ENCODE results near the gene PRSS2. TPM values are rescaled to one million over a fixed set of nuclear protein-coding genes. Genes with fewer than 3 reads are reported as not detected.
"Not testable (repeated sequence)": the region's sequence is repeated elsewhere in the genome, so short reads cannot be mapped to it uniquely, and the experiment has no call there.

Gene PRSS2
- total RNA-seq, 3 donors from 2014 or later, result not detected

DNA sequence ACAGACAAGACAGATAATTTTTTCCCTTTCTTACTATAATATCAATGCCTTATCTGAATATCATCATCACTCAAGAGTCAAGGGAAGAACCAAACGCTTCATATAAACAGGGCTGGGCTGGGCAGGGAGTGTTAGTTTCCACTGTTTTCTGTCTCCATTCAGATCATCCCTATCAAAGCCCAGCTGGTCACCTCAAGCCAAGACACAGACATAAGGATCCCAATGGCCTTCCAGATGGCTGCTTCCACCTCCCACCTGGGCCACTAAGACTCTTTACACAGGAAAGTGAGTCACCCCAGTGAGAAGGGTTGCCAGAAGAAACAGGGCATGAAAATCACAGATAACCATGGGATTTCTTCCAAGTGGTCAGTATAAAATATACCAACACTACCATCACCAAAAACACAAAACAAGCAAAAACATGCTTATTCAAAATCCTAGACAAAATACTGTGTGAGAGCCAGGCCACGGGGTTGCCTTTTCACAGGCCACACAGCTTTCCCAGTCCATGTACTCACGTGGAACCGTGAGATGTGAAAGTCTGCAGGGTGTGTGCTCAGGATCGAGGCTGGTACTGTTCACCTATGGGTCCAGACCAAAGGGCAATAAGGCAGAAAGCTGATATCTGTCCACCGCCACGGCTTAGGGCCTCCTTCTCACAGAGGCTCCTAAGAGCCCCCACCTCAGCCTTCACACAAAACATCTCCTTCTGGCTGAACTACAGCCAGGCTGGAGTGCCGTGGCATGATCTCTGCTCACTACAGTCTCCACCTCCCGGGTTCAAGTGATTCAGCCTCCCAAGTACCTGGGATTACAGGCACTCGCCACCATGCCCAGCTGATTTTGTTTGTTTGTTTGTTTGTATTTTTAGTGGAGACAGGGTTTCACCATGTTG is 15.8 kb upstream of the PRSS2 start:
- DNase-seq (no peak), ATAC-seq (no peak)
- intact Hi-C loops (cut with DNase I, micrococcal nuclease), result no loop called here
- no peaks in the 10 kb centered on the region for H3K36me3 ChIP-seq (ENCODE audit: low read depth)
- H3K9me3 ChIP-seq, result no peaks in the 10 kb centered on the region
- no peaks in the 10 kb centered on the region for H3K4me1 ChIP-seq (ENCODE audit: low read depth)
- TF ChIP-seq, protein P1, sequence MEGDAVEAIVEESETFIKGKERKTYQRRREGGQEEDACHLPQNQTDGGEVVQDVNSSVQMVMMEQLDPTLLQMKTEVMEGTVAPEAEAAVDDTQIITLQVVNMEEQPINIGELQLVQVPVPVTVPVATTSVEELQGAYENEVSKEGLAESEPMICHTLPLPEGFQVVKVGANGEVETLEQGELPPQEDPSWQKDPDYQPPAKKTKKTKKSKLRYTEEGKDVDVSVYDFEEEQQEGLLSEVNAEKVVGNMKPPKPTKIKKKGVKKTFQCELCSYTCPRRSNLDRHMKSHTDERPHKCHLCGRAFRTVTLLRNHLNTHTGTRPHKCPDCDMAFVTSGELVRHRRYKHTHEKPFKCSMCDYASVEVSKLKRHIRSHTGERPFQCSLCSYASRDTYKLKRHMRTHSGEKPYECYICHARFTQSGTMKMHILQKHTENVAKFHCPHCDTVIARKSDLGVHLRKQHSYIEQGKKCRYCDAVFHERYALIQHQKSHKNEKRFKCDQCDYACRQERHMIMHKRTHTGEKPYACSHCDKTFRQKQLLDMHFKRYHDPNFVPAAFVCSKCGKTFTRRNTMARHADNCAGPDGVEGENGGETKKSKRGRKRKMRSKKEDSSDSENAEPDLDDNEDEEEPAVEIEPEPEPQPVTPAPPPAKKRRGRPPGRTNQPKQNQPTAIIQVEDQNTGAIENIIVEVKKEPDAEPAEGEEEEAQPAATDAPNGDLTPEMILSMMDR (IDR thresholded peaks at IDR 0.05), result no peak
- H3K4me3 ChIP-seq, result no peak overlapping the region

DNA sequence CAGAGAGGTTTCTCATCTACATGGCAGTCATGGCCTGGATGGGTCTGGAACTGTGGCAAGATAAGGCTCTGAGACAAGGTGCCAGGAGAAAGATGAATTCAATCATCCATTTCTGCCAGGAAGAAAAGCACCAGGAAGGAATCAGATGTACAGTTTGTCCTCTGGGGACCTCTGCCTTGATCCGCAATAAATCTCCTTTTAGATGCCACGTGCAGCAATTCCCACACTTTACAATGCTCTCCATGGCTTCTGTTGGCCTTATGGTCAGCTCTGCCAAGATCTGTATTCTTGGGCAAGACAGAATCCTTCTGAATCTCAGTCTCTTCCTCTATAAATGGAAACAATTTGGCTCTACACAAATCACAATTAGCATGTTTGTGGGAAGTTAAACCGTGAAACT is 12.5 kb upstream of the PRSS2 start:
- H3K4me3 ChIP-seq; H3K4me1 ChIP-seq (ENCODE audit: low read depth); H3K9me3 ChIP-seq; ATAC-seq; intact Hi-C loops (cut with DNase I, micrococcal nuclease); DNase-seq; H3K36me3 ChIP-seq (ENCODE audit: low read depth): not testable (repeated sequence)

DNA sequence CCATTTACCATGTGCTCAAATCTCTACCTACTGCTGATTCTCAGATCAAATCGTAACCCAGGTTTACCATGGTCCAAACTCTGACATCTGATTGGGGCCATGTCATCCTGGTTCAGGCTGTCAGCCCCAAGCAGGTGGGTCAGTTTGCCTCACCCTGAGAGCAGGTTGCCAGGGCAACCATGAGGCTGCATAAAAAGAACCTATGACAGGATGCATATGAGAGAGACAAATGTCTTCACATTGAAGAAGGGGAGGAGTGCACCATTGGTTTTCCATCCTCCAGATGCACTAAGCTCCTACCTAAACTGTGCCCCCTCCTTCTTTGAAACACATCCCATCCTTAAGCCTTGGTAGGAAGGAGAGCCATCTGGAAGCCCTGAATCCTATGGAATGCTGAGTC is 11.3 kb upstream of the PRSS2 start:
- TF ChIP-seq, protein P1 (IDR thresholded peaks at IDR 0.05), result no peak
- intact Hi-C loops (cut with DNase I, micrococcal nuclease), result no loop called here

DNA sequence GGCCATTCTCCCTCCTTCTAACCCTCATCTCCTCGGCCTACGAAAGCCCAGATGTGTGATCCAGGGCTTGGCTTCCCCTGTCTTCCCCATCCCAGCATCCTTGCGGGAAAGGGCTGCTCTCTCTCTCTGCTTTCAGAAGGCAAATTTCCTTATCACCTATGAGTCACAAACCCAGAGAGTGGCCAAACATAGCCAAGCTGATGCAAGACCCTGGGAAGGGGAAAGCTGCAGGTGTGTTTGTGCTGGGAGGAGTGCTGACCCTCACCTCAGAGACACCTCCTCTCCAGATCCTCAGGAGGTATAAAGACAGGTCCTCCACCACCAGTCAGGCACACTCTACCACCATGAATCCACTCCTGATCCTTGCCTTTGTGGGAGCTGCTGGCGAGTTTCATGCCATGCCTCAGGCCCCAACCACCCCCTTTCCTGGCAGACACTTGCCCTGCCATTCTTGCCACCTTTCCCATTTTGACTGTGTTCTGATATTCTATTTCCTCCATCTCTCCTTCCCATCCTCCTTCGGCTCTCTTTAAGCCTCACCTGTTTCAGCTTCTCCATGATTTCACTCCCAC is 10.6 kb upstream of the PRSS2 start:
- TF ChIP-seq, protein P1 (IDR thresholded peaks at IDR 0.05), result no peak
- no peaks in the 10 kb centered on the region for H3K4me1 ChIP-seq (ENCODE audit: low read depth)
- intact Hi-C loops (cut with DNase I, micrococcal nuclease), result no loop called here
- no peak overlapping the region for H3K4me3 ChIP-seq
- ATAC-seq (no peak), DNase-seq (no peak)
- no peaks in the 10 kb centered on the region for H3K36me3 ChIP-seq (ENCODE audit: low read depth)
- no peaks in the 10 kb centered on the region for H3K9me3 ChIP-seq

More for the DNA sequence above, 11.3 kb upstream of the PRSS2 start:
- Histone ChIP-seq H3K36me3 (ENCODE audit: low read depth) (no peaks in the 10 kb centered on the region), H3K4me3 (no peak overlapping the region), H3K4me1 (ENCODE audit: low read depth) (no peaks in the 10 kb centered on the region), H3K9me3 (no peaks in the 10 kb centered on the region)
- DNase-seq (no peak), ATAC-seq (no peak)

DNA sequence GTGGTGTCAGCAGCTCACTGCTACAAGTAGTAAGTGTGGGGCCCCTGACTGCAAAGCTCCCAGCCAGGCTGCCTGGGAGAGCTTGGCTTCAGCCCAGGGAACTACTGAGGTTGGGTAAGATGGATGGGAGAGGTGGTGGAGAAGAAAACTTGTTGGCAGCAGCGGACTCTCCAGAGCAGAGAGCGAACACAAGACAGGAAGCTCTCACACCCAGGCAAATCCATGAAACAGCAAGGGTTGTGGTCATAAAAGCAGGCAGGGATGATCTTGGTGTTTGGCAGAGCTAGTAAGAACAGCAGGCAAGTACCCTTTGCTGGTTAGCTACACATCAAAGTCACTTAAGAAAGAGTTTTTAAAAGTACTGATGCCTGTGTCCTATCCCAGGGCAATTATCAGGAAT is 9.2 kb upstream of the PRSS2 start:
- H3K4me3 ChIP-seq; H3K4me1 ChIP-seq (ENCODE audit: low read depth); H3K9me3 ChIP-seq; DNase-seq; H3K36me3 ChIP-seq (ENCODE audit: low read depth); ATAC-seq; intact Hi-C loops (cut with DNase I, micrococcal nuclease): not testable (repeated sequence)

DNA sequence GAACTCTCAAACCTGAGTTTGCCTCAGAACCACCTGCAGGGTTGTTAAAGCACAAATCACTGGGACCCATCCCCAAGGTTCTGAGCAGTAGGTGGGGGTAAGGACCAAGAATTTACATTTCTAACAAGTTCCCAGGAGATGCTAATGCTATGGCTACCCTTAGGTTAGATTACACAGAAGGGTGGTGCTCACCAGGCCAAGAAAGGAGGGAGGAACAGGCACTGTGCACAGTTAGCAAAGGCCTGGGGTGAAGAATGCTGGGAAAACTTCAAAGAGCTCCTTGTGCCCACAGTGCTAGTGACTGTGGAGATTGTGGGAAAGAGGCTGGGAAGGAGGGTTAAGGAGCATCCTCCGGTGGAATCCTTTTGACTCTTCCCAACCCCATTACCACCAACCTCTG is 8.7 kb upstream of the PRSS2 start:
- Histone ChIP-seq H3K36me3 (ENCODE audit: low read depth) (no peaks in the 10 kb centered on the region), H3K9me3 (no peaks in the 10 kb centered on the region), H3K4me3 (no peak overlapping the region), H3K4me1 (ENCODE audit: low read depth) (no peaks in the 10 kb centered on the region)
- TF ChIP-seq, protein P1 (IDR thresholded peaks at IDR 0.05), result no peak
- no peak for DNase-seq
- ATAC-seq, result no peak
- intact Hi-C loops (cut with DNase I, micrococcal nuclease), result no loop called here
